ENCODE results near the gene CCDC13. TPM values are rescaled to one million over a fixed set of nuclear protein-coding genes. Genes with fewer than 3 reads are reported as not detected.

Gene CCDC13
- total RNA-seq, 4 donors from 2014 or later = 4.0 to 7.7 (median 6.0) TPM

- TF ChIP-seq CTCF (IDR thresholded peaks at IDR 0.05) = no peak
- no peak for TF ChIP-seq POLR2A (IDR thresholded peaks at IDR 0.05)
- Histone ChIP-seq H3K27me3 (no peaks in the 10 kb centered on the region), H3K9me3 (no peaks in the 10 kb centered on the region), H3K27ac (no peak overlapping the region), H3K4me1 (peaks cover 0 to 20% of the 10 kb centered on the region in 2 donors), H3K36me3 (no peaks in the 10 kb centered on the region), H3K4me3 (replicated peaks in 1 of 3) (no peak overlapping the region)
- DNase-seq = no peak
- WGBS, 2 donors = 83 to 90% methylated on average over 6 of the region's 6 CpGs
- intact Hi-C loops (cut with DNase I) = no loop called here
Measured at GRCh38 chr3:42762046-42762724, 10.9 kb downstream of the CCDC13 start.

DNA sequence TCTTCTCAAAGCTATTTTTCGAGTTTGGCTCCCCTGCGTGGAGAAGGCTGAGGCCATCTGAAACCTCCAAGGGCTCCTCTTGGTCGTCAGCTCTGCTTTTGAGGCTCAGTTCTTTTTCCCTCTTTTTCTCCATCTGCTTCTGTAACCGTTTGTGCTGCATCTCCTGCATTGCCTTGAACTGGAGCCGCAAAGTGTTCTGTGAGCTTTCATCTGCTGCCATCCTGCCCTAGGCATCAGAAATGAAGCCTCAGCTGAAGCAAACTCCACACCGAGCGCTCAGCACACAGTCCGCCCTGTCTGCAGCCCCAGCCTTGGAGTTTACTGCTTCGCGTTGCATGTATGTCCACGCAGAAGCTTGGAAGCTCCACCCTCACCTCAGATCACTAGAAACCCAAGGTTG, 14.9 kb downstream of the CCDC13 start:
- H3K4me1 ChIP-seq = peaks cover 5 to 7% of the 10 kb centered on the region in 2 donors
- H3K9me3 ChIP-seq = no peaks in the 10 kb centered on the region
- no peaks in the 10 kb centered on the region for H3K36me3 ChIP-seq
- TF ChIP-seq CTCF (IDR thresholded peaks at IDR 0.05) = no peak
- DNase-seq = no peak
- intact Hi-C loops (cut with DNase I) = no loop called here
- no peak overlapping the region for H3K4me3 ChIP-seq (replicated peaks in 1 of 3)
- H3K27ac ChIP-seq = no peak overlapping the region
- WGBS, 2 donors = 85% methylated on average over 11 of the region's 11 CpGs
- H3K27me3 ChIP-seq = no peaks in the 10 kb centered on the region

- no peak overlapping the region for H3K27ac ChIP-seq
- H3K36me3 ChIP-seq = no peaks in the 10 kb centered on the region
- H3K4me3 ChIP-seq (replicated peaks in 1 of 3) = no peak overlapping the region
- TF ChIP-seq CTCF (IDR thresholded peaks at IDR 0.05) = no peak
- no peak for TF ChIP-seq POLR2A (IDR thresholded peaks at IDR 0.05)
- H3K9me3 ChIP-seq = no peaks in the 10 kb centered on the region
- 88 to 89% methylated on average over 6 of the region's 6 CpGs for WGBS, 2 donors
- intact Hi-C loops (cut with DNase I) = no loop called here
- H3K4me1 ChIP-seq = peaks cover 14 to 17% of the 10 kb centered on the region in 2 donors
- no peaks in the 10 kb centered on the region for H3K27me3 ChIP-seq
- no peak for DNase-seq
Measured at GRCh38 chr3:42756681-42757213, 16.3 kb downstream of the CCDC13 start.

- Histone ChIP-seq H3K4me3 (replicated peaks in 1 of 3) (no peak overlapping the region), H3K4me1 (peaks cover 22 to 25% of the 10 kb centered on the region in 2 donors), H3K27ac (no peak overlapping the region), H3K36me3 (no peaks in the 10 kb centered on the region), H3K9me3 (no peaks in the 10 kb centered on the region), H3K27me3 (no peaks in the 10 kb centered on the region)
- 81 to 94% methylated on average over 5 of the region's 5 CpGs for WGBS, 2 donors
- no peak for DNase-seq
- TF ChIP-seq POLR2A (IDR thresholded peaks at IDR 0.05) (no peak), CTCF (IDR thresholded peaks at IDR 0.05) (peak in 4 of 6 experiments; percentile 11 to 47 (median 43))
- intact Hi-C loops (cut with DNase I) = no loop called here
Measured at GRCh38 chr3:42755681-42756578, 17.1 kb downstream of the CCDC13 start.
